Measurements from ENCODE around the gene ADAP1. TPM values are rescaled to one million over a fixed set of nuclear protein-coding genes. Genes with fewer than 3 reads are reported as not detected.

Gene ADAP1
- total RNA-seq, 2 experiments from 2014 or later = 2.4 to 7.0 TPM

DNA sequence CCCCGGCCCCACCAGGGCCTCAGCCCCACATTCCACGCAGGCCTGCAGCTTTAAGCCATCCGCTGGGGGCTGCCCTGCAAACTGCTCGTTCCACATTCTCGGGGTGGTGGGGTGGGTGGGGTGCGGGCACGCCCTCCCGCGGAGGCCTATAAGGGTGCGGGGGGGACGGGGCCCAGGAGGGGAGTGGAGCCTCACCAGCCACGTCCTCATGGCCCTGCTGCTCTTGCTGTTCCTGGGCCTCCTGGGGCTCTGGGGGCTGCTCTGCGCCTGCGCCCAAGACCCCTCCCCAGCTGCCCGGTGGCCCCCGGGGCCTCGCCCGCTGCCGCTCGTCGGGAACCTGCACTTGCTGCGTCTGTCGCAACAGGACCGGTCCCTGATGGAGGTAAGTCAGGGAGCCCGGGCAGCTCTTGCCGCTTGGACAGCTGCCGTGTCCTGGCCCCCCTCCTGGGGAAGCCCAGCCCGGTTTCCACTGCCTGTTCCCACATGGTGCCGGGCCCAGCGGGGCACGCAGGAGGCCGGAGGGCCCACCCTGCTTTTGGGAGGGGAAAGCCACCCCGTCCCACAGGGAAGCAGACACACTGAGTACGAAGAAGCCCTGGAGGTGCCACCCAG is 28.6 kb upstream of the ADAP1 start, which contains the start of gene CYP2W1:
TSS of gene CYP2W1 (plus strand) at position 178 of the 612 bp plus-strand sequence. CDS start at position 209, 31 bp downstream.
- Histone ChIP-seq H4K20me1 (ENCODE audit: insufficient read depth, low read length) (no peaks in the 10 kb centered on the region), H3K79me2 (ENCODE audit: insufficient read depth, low read depth, low read length) (no peaks in the 10 kb centered on the region), H3K4me2 (ENCODE audit: low read length) (no peak within 1 kb of the TSS), H3K36me3 (ENCODE audit: insufficient read depth, low read length) (no peaks in the 10 kb centered on the region), H3K9me2 (ENCODE audit: insufficient read depth, low read length) (no peaks in the 10 kb centered on the region), H3K9me3 (ENCODE audit: low read length) (no peaks in the 10 kb centered on the region), H3K4me1 (ENCODE audit: insufficient read depth, low read length, poor library complexity, severe bottlenecking) (peaks cover 59% of the 10 kb centered on the region), H3K27ac (ENCODE audit: low read depth, low read length, poor library complexity, severe bottlenecking) (peak within 1 kb of the TSS; percentile 93), H2AFZ (ENCODE audit: low read length) (no peak within 1 kb of the TSS), H3K4me3 (ENCODE audit: low read depth, low read length, poor library complexity, severe bottlenecking) (no peak within 1 kb of the TSS)
- ChIA-PET POLR2A (interaction anchor here (0.6 kb wide), 1 partner anchor 326 kb away, joined by 4 read pairs; no protein-coding TSS in a partner anchor), CTCF (ENCODE audit: unreplicated experiment) (interaction anchor here (0.5 to 1.5 kb wide), 2 partner anchors 9 to 239 kb away, joined by 3 to 5 read pairs; no protein-coding TSS in a partner anchor)
- no peak for DNase-seq (ENCODE audit: low spot score)
- BruUV-seq (replicated peaks) = no TSS peak
- TF ChIP-seq, protein P1, sequence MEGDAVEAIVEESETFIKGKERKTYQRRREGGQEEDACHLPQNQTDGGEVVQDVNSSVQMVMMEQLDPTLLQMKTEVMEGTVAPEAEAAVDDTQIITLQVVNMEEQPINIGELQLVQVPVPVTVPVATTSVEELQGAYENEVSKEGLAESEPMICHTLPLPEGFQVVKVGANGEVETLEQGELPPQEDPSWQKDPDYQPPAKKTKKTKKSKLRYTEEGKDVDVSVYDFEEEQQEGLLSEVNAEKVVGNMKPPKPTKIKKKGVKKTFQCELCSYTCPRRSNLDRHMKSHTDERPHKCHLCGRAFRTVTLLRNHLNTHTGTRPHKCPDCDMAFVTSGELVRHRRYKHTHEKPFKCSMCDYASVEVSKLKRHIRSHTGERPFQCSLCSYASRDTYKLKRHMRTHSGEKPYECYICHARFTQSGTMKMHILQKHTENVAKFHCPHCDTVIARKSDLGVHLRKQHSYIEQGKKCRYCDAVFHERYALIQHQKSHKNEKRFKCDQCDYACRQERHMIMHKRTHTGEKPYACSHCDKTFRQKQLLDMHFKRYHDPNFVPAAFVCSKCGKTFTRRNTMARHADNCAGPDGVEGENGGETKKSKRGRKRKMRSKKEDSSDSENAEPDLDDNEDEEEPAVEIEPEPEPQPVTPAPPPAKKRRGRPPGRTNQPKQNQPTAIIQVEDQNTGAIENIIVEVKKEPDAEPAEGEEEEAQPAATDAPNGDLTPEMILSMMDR (conservative IDR thresholded peaks at IDR 0.05; ENCODE audit: low read length) = no peak
- intact Hi-C loops (cut with micrococcal nuclease; ENCODE audit: unreplicated experiment) = no loop called here

DNA sequence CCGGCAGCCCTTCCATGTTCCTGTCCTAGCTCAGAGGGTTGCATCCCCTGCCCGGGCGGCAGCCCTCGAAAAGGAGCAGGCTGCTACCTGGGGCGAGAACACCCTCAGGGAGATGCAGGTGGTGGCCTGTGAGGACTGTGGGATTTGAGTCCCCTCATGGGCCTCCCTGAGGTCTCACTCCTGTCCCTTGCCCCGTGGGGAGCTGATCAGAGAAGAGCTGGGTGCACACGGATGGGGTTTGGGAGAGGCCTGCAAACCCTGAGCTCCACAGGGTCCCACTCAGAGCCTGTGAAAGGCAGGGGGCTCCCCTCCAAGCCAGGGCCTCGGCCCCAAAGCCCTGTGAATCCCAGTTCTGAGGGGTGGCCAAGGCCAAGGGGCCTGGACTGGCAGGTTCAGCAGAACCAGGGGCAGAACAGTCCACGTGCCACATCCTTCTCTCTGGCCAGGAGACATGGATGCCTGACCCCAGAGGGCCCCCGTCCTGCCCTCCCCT is 28.1 kb upstream of the ADAP1 start:
- Histone ChIP-seq H3K4me1 (ENCODE audit: insufficient read depth, low read length, poor library complexity, severe bottlenecking) (peaks cover 62% of the 10 kb centered on the region), H3K4me3 (ENCODE audit: low read depth, low read length, poor library complexity, severe bottlenecking) (no peak overlapping the region), H4K20me1 (ENCODE audit: insufficient read depth, low read length) (no peaks in the 10 kb centered on the region), H3K27ac (ENCODE audit: low read depth, low read length, poor library complexity, severe bottlenecking) (peak overlapping the region; percentile 93), H3K9me2 (ENCODE audit: insufficient read depth, low read length) (no peaks in the 10 kb centered on the region), H3K36me3 (ENCODE audit: insufficient read depth, low read length) (no peaks in the 10 kb centered on the region), H3K4me2 (ENCODE audit: low read length) (no peak overlapping the region), H2AFZ (ENCODE audit: low read length) (no peak overlapping the region), H3K9me3 (ENCODE audit: low read length) (no peaks in the 10 kb centered on the region), H3K79me2 (ENCODE audit: insufficient read depth, low read depth, low read length) (no peaks in the 10 kb centered on the region)
- POLR2A ChIA-PET = interaction anchor here (0.6 to 1.1 kb wide), 3 partner anchors 10 to 326 kb away, joined by 3 to 4 read pairs (median 3); no protein-coding TSS in a partner anchor
- intact Hi-C loops (cut with micrococcal nuclease; ENCODE audit: unreplicated experiment) = no loop called here
- TF ChIP-seq EZH2phosphoT487 (IDR thresholded peaks at IDR 0.05; ENCODE audit: borderline replicate concordance, low read depth, low read length) = no peak
- TF ChIP-seq, protein P1 (conservative IDR thresholded peaks at IDR 0.05; ENCODE audit: low read length) = no peak
- no peak for DNase-seq (ENCODE audit: low spot score)
- no TSS peak for BruUV-seq (replicated peaks)
- CTCF ChIA-PET (ENCODE audit: unreplicated experiment) = interaction anchor here (0.5 to 1.5 kb wide), 2 partner anchors 10 to 239 kb away, joined by 3 to 5 read pairs; no protein-coding TSS in a partner anchor

All from OCI-LY7 (cell line).